ENCODE data around the gene CSNK1D.

Gene CSNK1D

GRCh38 chr17:82291582-82292250 is 18.2 kb upstream of the CSNK1D start:
- peak overlapping the region; percentile 71 for H3K4me3 ChIP-seq (ENCODE audit: low read depth, low read length)
- TF ChIP-seq CTCF (conservative IDR thresholded peaks at IDR 0.05; ENCODE audit: low read depth, low read length): no peak
- DNase-seq (ENCODE audit: low read depth): no peak

- DNase-seq (ENCODE audit: low read depth): peak; percentile 97
- H3K4me3 ChIP-seq (ENCODE audit: low read depth, low read length): no peak overlapping the region
- no peak for TF ChIP-seq CTCF (conservative IDR thresholded peaks at IDR 0.05; ENCODE audit: low read depth, low read length)
Observed at GRCh38 chr17:82287868-82288801, 14.6 kb upstream of the CSNK1D start.

DNA sequence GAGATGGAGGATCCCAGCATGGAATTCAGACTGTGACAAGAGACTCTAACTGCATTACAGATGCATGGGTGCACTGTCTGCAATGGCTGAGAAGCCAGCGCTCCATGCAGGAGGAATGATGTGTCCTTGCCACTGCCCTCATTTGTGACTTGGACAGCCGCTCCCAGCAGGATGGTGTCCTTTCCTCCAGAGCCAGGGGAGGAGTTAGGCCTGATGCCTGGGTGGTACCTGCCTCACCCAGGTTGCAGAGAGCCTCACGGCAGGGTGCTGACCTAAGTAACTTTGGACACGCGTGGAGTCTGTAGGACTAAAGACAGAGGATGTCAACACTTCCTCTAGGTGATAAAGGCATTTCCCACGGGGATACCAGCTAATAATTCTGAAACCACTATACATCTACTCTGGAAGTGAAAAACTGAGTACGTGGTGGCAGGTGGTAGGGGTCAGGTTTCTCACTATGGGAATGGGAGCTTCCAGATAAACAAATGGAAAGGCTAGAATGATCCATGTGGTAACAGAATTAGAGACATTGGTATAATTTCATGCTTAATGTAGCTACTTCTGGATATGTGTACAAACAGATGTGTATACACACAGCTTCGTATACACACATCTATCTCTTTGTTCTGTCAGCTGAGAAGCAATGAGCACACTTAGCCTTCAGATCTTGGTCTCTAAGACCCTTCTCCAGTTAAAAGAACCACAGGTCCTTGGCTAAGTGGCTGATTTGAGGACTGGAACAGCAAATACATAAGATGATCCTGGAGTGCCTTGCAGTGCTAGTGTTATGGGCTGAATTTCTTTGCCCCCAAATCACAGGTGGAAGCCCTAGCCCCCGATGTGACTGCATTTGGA is 13.7 kb upstream of the CSNK1D start:
- no peak for DNase-seq (ENCODE audit: low read depth)
- H3K4me3 ChIP-seq (ENCODE audit: low read depth, low read length): no peak overlapping the region
- no peak for TF ChIP-seq CTCF (conservative IDR thresholded peaks at IDR 0.05; ENCODE audit: low read depth, low read length)

GRCh38 chr17:82285141-82285540 is 11.6 kb upstream of the CSNK1D start:
- DNase-seq (ENCODE audit: low read depth): peak; percentile 34
- no peak overlapping the region for H3K4me3 ChIP-seq (ENCODE audit: low read depth, low read length)

GRCh38 chr17:82283208-82283749 is 9.8 kb upstream of the CSNK1D start:
- peak; percentile 76 for DNase-seq (ENCODE audit: low read depth)
- no peak overlapping the region for H3K4me3 ChIP-seq (ENCODE audit: low read depth, low read length)
- no peak for TF ChIP-seq CTCF (conservative IDR thresholded peaks at IDR 0.05; ENCODE audit: low read depth, low read length)

More at GRCh38 chr17:82285141-82285540, 11.6 kb upstream of the CSNK1D start:
- no peak for TF ChIP-seq CTCF (conservative IDR thresholded peaks at IDR 0.05; ENCODE audit: low read depth, low read length)

All from choroid plexus epithelial cell (primary cell).